HFFc6 (cell line): ENCODE measurements around the gene TSPAN31. TPM values are rescaled to one million over a fixed set of nuclear protein-coding genes. Genes with fewer than 3 reads are reported as not detected.

ENCODE experiments used
- DNase-seq: peaks from one replicate; pipeline ENCODE4 v3.0.0-alpha.2; 2018
- H3K27ac Mint-ChIP-seq: 2 replicates; pipeline ENCODE4 v1.8.0; 2020; ENCODE audit warnings: mild to moderate bottlenecking, mixed read lengths
- H3K27me3 Mint-ChIP-seq: 2 replicates; pipeline ENCODE4 v1.8.0; 2021; ENCODE audit warnings: mild to moderate bottlenecking, moderate library complexity, mixed read lengths; ENCODE audit not compliant: insufficient read depth
- H3K36me3 Mint-ChIP-seq: 2 replicates; pipeline ENCODE4 v1.8.0; 2021; ENCODE audit warnings: low read depth, mixed read lengths
- H3K4me1 Mint-ChIP-seq: 2 replicates; pipeline ENCODE4 v1.8.0; 2020; ENCODE audit warnings: low read depth, mixed read lengths
- H3K4me3 Mint-ChIP-seq: 2 replicates; pipeline ENCODE4 v1.8.0; 2020; ENCODE audit warnings: mild to moderate bottlenecking, moderate library complexity, mixed read lengths
- H3K9me3 Mint-ChIP-seq: 2 replicates; pipeline ENCODE4 v1.8.0; 2020; ENCODE audit warnings: mild to moderate bottlenecking, mixed read lengths
- CTCF ChIP-seq: fragments of 200-600 bp; sonication (generic); IDR thresholded peaks from 2 replicates; pipeline ENCODE4 v1.5.0; 2021; ENCODE audit warnings: antibody characterized with exemption, mild to moderate bottlenecking
- long read RNA-seq: library from polyadenylated mRNA; unstranded; transcript quantifications from one replicate; pipeline ENCODE4 v2.0.0, GENCODE V29; 2019
- total RNA-seq, 6 experiments: library from RNA; stranded (reverse); fragmentation: NEBNext Ultra II Directional; extraction: Animal tissue kit (Norgen Biotek cat#: 25700); gene quantifications; 2 replicates in 1 of 6; 3 replicates in 5 of 6; pipeline ENCODE4 v1.2.3, GENCODE V29; 2021

Gene TSPAN31
- 10 to 100 TPM; 20.3 to 32.3 (median 24.3) TPM for total RNA-seq
- long read RNA-seq, transcript TSPAN31-201 (6 exons, 1,849 nt), result major isoform, 22 of 43 reads
- long read RNA-seq, partial matches to known transcripts, result 18 of 43 reads
- long read RNA-seq, other reads (novel, unspliced or antisense), result 2 of 43 reads

- H3K36me3 Mint-ChIP-seq, result peaks cover 26% of the 10 kb centered on the region
- H3K4me1 Mint-ChIP-seq, result peaks cover 24% of the 10 kb centered on the region
- peak within 1 kb of the TSS; percentile 99 for H3K27ac Mint-ChIP-seq
- TF ChIP-seq CTCF, result no peak
- H3K27me3 Mint-ChIP-seq, result peaks cover 18% of the 10 kb centered on the region
- peaks cover 3% of the 10 kb centered on the region; the same call in 1 of the 2 replicates for H3K9me3 Mint-ChIP-seq
- peak within 1 kb of the TSS; percentile 98 for H3K4me3 Mint-ChIP-seq
- DNase-seq, result peak; percentile 95
Observed at GRCh38 chr12:57744777-57745484, at the start of gene TSPAN31. Gene TSPAN31, plus strand, starts transcription at chr12:57745039. Its CDS starts 116 bp downstream, at chr12:57745155.

GRCh38 chr12:57695770-57696432 lies 48.9 kb upstream of the TSPAN31 start:
- no peak overlapping the region for H3K4me3 Mint-ChIP-seq
- peaks cover 31% of the 10 kb centered on the region for H3K36me3 Mint-ChIP-seq
- DNase-seq, result no peak
- no peaks in the 10 kb centered on the region for H3K4me1 Mint-ChIP-seq
- TF ChIP-seq CTCF, result no peak
- H3K27ac Mint-ChIP-seq, result no peak overlapping the region
- H3K9me3 Mint-ChIP-seq, result no peaks in the 10 kb centered on the region
- no peaks in the 10 kb centered on the region; the same call in 1 of the 2 replicates for H3K27me3 Mint-ChIP-seq

GRCh38 chr12:57697076-57697475 lies 47.8 kb upstream of the TSPAN31 start:
- no peaks in the 10 kb centered on the region for H3K27me3 Mint-ChIP-seq
- no peaks in the 10 kb centered on the region for H3K4me1 Mint-ChIP-seq
- H3K9me3 Mint-ChIP-seq, result no peaks in the 10 kb centered on the region
- no peak overlapping the region for H3K27ac Mint-ChIP-seq
- H3K4me3 Mint-ChIP-seq, result no peak overlapping the region
- DNase-seq, result no peak
- TF ChIP-seq CTCF, result no peak
- H3K36me3 Mint-ChIP-seq, result peaks cover 28% of the 10 kb centered on the region

- Mint-ChIP-seq H3K27ac (no peak overlapping the region), H3K27me3 (no peaks in the 10 kb centered on the region), H3K4me3 (no peak overlapping the region), H3K4me1 (no peaks in the 10 kb centered on the region), H3K36me3 (peaks cover 41% of the 10 kb centered on the region), H3K9me3 (no peaks in the 10 kb centered on the region)
- DNase-seq, result no peak
- TF ChIP-seq CTCF, result no peak
Observed at GRCh38 chr12:57698414-57698813, 46.4 kb upstream of the TSPAN31 start.

- no peaks in the 10 kb centered on the region for H3K4me1 Mint-ChIP-seq
- H3K9me3 Mint-ChIP-seq, result no peaks in the 10 kb centered on the region
- no peaks in the 10 kb centered on the region for H3K27me3 Mint-ChIP-seq
- no peak for DNase-seq
- no peak overlapping the region for H3K4me3 Mint-ChIP-seq
- no peak overlapping the region for H3K27ac Mint-ChIP-seq
- TF ChIP-seq CTCF, result no peak
- H3K36me3 Mint-ChIP-seq, result peaks cover 53% of the 10 kb centered on the region
Observed at GRCh38 chr12:57700317-57700716, 44.5 kb upstream of the TSPAN31 start.
